PFSK-1 (cell line): Measurements from ENCODE around the gene LCMT1.

Experiments
- POLR2AphosphoS5 ChIP-seq: IDR thresholded peaks from 2 replicates; pipeline ENCODE4 v1.6.1; 2012; ENCODE audit warnings: low read depth, mild to moderate bottlenecking, control low read depth, low read length, moderate library complexity
- SIN3A ChIP-seq: IDR thresholded peaks from 2 replicates; pipeline ENCODE4 v1.6.1; 2012; ENCODE audit warnings: mild to moderate bottlenecking, low read length, moderate library complexity, borderline replicate concordance; ENCODE audit not compliant: insufficient read depth
- TAF1 ChIP-seq: IDR thresholded peaks from 2 replicates; pipeline ENCODE4 v1.6.1; 2012; ENCODE audit warnings: low read length, control low read depth, borderline replicate concordance; ENCODE audit not compliant: insufficient read depth

DNA sequence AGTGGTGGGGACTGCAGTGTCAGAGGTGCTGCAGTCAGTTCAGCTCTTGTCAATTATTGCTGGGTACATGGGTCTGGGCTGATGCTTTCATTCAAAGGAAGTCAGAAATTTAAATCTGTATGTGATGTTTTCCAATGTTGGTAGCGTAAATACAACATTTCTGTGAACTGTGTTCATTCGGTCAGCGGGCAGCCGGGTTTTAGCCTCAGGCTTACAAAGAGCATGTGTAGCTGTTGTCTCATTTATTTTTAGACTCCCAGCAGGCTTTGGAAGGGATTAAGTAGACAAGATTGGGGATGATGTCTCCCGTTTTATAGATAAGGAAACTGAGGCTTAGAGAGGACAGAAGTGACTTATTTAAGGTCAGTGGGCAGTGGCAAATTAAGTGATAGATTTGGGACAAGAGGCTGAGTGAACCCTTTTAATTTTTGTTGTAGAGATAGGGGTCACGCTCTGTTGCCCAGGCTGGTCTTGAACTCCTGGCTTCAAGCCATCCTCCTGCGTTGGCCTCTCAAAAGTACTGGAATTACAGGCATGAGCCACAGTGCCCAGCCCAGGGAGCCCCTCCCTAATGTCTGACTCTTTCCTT lies 113.3 kb downstream of the LCMT1 start:
- TF ChIP-seq SIN3A = no peak
- TF ChIP-seq TAF1 = no peak
- no peak for TF ChIP-seq POLR2AphosphoS5
